ENCODE measurements around the gene ARMH3.

Gene ARMH3

GRCh38 chr10:101867931-101868330 is 188.0 kb downstream of the ARMH3 start:
- Histone ChIP-seq H3K9ac (ENCODE audit: low read length) (no peak overlapping the region), H3K9me3 (replicated peaks; ENCODE audit: insufficient read depth, low read length) (no peaks in the 10 kb centered on the region), H3K27ac (ENCODE audit: low read length) (no peak overlapping the region), H2AFZ (ENCODE audit: low read length) (no peak overlapping the region), H3K27me3 (replicated peaks; ENCODE audit: insufficient read depth, low read length) (no peaks in the 10 kb centered on the region), H3K9me2 (replicated peaks; ENCODE audit: insufficient read depth, low read length) (no peaks in the 10 kb centered on the region), H3K4me2 (ENCODE audit: low read depth, low read length) (no peak overlapping the region), H3K79me2 (ENCODE audit: low read length) (no peaks in the 10 kb centered on the region), H3K4me3 (ENCODE audit: low read length) (no peak overlapping the region), H3F3A (ENCODE audit: insufficient read depth, low read length) (no peaks in the 10 kb centered on the region), H3K4me1 (ENCODE audit: low read length) (no peaks in the 10 kb centered on the region), H3K36me3 (replicated peaks; ENCODE audit: insufficient read depth, low read length) (no peaks in the 10 kb centered on the region), H4K20me1 (ENCODE audit: insufficient read depth, low read length) (no peaks in the 10 kb centered on the region)
- TF ChIP-seq CTCF (IDR thresholded peaks at IDR 0.05; ENCODE audit: low read length): no peak
- TF ChIP-seq EZH2phosphoT487 (IDR thresholded peaks at IDR 0.05; ENCODE audit: low read length): no peak
- no peak for TF ChIP-seq EZH2 (optimal IDR thresholded peaks at IDR 0.05; ENCODE audit: low read depth, low read length)
- no peak for DNase-seq

DNA sequence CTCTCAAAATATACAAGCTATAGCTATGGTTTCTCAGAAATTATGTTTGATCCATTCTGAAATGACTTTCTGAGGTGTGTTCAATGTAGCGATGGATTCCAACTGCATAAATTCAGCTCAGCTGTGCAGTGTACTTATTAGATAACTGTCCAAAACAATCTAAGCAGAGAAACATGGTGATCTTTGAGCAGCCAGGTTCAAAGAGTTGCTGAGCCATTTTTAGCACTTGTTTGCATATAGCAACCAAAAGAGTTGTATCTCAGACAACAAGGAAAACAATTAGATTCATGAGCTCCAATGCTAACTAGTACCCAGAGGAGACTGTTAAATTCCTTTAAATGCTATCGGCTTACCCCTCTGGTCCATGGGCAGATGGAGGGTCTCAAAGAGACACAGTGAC is 196.4 kb downstream of the ARMH3 start:
- H3F3A ChIP-seq (ENCODE audit: insufficient read depth, low read length): no peaks in the 10 kb centered on the region
- H3K9ac ChIP-seq (ENCODE audit: low read length): no peak overlapping the region
- H3K4me3 ChIP-seq (ENCODE audit: low read length): no peak overlapping the region
- H3K9me3 ChIP-seq (replicated peaks; ENCODE audit: insufficient read depth, low read length): no peaks in the 10 kb centered on the region
- H3K79me2 ChIP-seq (ENCODE audit: low read length): no peaks in the 10 kb centered on the region
- TF ChIP-seq EZH2 (optimal IDR thresholded peaks at IDR 0.05; ENCODE audit: low read depth, low read length) (no peak), EZH2phosphoT487 (IDR thresholded peaks at IDR 0.05; ENCODE audit: low read length) (no peak), CTCF (IDR thresholded peaks at IDR 0.05; ENCODE audit: low read length) (no peak)
- no peaks in the 10 kb centered on the region for H3K9me2 ChIP-seq (replicated peaks; ENCODE audit: insufficient read depth, low read length)
- H3K36me3 ChIP-seq (replicated peaks; ENCODE audit: insufficient read depth, low read length): no peaks in the 10 kb centered on the region
- no peaks in the 10 kb centered on the region for H3K27me3 ChIP-seq (replicated peaks; ENCODE audit: insufficient read depth, low read length)
- peak overlapping the region; percentile 14; the same call in 1 of the 2 replicates for H3K27ac ChIP-seq (ENCODE audit: low read length)
- no peak overlapping the region for H2AFZ ChIP-seq (ENCODE audit: low read length)
- peak overlapping the region; percentile 56; the same call in 1 of the 2 replicates for H3K4me2 ChIP-seq (ENCODE audit: low read depth, low read length)
- peaks cover 11% of the 10 kb centered on the region for H3K4me1 ChIP-seq (ENCODE audit: low read length)
- H4K20me1 ChIP-seq (ENCODE audit: insufficient read depth, low read length): no peaks in the 10 kb centered on the region
- peak; percentile 18 for DNase-seq

DNA sequence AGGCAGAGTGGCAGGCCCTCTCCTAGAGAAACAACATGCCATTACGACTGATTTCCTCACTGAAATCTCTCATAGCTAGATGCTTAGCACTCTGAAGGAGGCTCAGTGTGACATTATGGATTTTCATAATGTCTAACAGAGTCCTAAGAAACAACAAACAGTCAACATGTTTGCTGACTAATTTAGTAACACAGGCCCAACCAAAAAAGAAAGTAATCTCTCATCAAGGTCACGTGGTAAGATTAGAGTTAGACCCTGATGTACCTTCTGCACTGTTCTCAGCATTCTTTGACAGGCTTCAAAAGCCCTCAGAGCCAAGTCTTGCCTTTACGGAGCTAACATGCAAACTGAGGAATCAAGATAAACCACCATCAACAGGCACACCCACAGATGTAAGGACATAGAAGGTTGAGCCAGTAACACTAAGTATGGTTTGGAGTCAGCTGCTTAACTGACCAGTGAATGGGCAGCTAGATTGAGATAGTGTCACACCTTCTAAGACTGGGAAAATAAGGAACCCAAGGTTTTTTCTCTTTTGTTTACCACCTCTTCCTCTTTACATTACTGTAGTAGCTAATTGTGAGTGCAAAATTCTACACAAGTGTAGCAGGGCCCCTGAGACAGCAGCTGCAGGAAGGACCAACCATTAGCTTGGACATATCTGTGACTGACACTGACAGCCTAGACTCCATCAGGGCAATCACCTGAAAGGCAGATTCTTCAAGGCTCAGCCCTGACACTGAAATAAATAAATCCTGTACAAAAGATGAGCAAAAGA is 197.1 kb downstream of the ARMH3 start:
- Histone ChIP-seq H3K79me2 (ENCODE audit: low read length) (no peaks in the 10 kb centered on the region), H4K20me1 (ENCODE audit: insufficient read depth, low read length) (no peaks in the 10 kb centered on the region), H3K36me3 (replicated peaks; ENCODE audit: insufficient read depth, low read length) (no peaks in the 10 kb centered on the region), H3K4me2 (ENCODE audit: low read depth, low read length) (peak overlapping the region; percentile 56; the same call in 1 of the 2 replicates), H3K27ac (ENCODE audit: low read length) (peak overlapping the region; percentile 14; the same call in 1 of the 2 replicates), H3K9me2 (replicated peaks; ENCODE audit: insufficient read depth, low read length) (no peaks in the 10 kb centered on the region), H3K27me3 (replicated peaks; ENCODE audit: insufficient read depth, low read length) (no peaks in the 10 kb centered on the region), H3K9me3 (replicated peaks; ENCODE audit: insufficient read depth, low read length) (no peaks in the 10 kb centered on the region), H3F3A (ENCODE audit: insufficient read depth, low read length) (no peaks in the 10 kb centered on the region), H2AFZ (ENCODE audit: low read length) (no peak overlapping the region), H3K4me1 (ENCODE audit: low read length) (peaks cover 11% of the 10 kb centered on the region), H3K9ac (ENCODE audit: low read length) (peak overlapping the region; percentile 16; the same call in 1 of the 2 replicates), H3K4me3 (ENCODE audit: low read length) (peak overlapping the region; percentile 22; the same call in 1 of the 2 replicates)
- peak; percentile 34 for DNase-seq
- TF ChIP-seq EZH2 (optimal IDR thresholded peaks at IDR 0.05; ENCODE audit: low read depth, low read length): no peak
- TF ChIP-seq EZH2phosphoT487 (IDR thresholded peaks at IDR 0.05; ENCODE audit: low read length): no peak
- TF ChIP-seq CTCF (IDR thresholded peaks at IDR 0.05; ENCODE audit: low read length): no peak
